Measurements from ENCODE around the gene MOCS2. TPM values are rescaled to one million over a fixed set of nuclear protein-coding genes. Genes with fewer than 3 reads are reported as not detected.

Gene MOCS2, protein sequence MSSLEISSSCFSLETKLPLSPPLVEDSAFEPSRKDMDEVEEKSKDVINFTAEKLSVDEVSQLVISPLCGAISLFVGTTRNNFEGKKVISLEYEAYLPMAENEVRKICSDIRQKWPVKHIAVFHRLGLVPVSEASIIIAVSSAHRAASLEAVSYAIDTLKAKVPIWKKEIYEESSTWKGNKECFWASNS
- total RNA-seq = 100 to 1,000 TPM in 1 of 4 donors, 10 to 100 TPM in 3; 68.1 to 122 (median 85.2) TPM

DNA sequence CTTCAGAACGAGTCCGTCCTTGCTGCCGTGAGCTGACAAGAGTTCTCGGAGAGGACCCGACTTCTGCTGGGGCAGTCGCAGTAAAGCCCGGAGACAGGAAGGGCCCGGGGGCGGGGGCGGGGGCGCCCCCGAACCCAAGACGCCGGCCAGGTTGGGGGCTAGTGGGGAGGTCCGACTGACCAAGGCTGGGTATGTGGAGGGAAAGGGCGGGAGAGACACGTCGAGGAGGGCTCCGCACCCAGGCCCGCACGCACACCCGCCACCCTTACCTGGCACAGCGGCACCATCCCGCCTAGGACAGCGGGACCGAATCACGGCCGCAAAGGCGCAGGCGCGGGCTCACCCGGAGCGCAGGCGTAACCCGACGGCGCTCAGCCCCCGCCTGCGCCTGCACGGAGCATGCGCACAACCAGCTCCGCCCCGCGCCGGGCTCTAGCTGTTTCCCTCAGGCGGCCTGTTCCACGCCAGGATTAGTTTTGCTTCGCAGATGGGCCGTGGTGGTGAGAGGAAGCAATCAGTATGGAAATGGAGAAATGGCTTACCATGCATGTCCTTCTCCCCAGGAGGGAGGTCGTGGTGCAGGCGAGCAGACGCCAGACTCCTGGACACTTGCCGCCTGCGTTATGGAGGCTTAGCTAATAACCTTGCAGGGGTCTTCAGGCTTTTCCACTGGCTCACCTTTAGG is at the start of gene MOCS2:
TSS of gene MOCS2 (minus strand) at position 315 of the 685 bp plus-strand sequence. CDS start 2,583 bp downstream, outside the sequence.
- Histone ChIP-seq H3K36me3 (peaks cover 0 to 7% (median 5%) of the 10 kb centered on the region in 4 donors), H3K4me3 (peak within 1 kb of the TSS; percentile 79 to 87 (median 84)), H3K27me3 (no peaks in the 10 kb centered on the region), H3K9me3 (no peaks in the 10 kb centered on the region), H3K4me1 (peaks cover 23 to 49% (median 30%) of the 10 kb centered on the region in 4 donors), H3K27ac (replicated peaks in 1 of 4) (peak within 1 kb of the TSS; percentile 82 to 87 (median 84))
- TF ChIP-seq EP300 (IDR thresholded peaks at IDR 0.05) (no peak), POLR2A (IDR thresholded peaks at IDR 0.05; ENCODE audit: low read depth) (peak; percentile 32), POLR2AphosphoS5 (IDR thresholded peaks at IDR 0.05) (peak; percentile 88 to 91)
- TF ChIP-seq, protein P1, sequence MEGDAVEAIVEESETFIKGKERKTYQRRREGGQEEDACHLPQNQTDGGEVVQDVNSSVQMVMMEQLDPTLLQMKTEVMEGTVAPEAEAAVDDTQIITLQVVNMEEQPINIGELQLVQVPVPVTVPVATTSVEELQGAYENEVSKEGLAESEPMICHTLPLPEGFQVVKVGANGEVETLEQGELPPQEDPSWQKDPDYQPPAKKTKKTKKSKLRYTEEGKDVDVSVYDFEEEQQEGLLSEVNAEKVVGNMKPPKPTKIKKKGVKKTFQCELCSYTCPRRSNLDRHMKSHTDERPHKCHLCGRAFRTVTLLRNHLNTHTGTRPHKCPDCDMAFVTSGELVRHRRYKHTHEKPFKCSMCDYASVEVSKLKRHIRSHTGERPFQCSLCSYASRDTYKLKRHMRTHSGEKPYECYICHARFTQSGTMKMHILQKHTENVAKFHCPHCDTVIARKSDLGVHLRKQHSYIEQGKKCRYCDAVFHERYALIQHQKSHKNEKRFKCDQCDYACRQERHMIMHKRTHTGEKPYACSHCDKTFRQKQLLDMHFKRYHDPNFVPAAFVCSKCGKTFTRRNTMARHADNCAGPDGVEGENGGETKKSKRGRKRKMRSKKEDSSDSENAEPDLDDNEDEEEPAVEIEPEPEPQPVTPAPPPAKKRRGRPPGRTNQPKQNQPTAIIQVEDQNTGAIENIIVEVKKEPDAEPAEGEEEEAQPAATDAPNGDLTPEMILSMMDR (IDR thresholded peaks at IDR 0.05) = peak in 1 of 3 experiments; percentile 6
- 0% methylated on average over 21 of the region's 54 CpGs for WGBS
- intact Hi-C loops (cut with DNase I) = no loop called here
- peak; percentile 96 for DNase-seq (ENCODE audit: extremely low spot score)

DNA sequence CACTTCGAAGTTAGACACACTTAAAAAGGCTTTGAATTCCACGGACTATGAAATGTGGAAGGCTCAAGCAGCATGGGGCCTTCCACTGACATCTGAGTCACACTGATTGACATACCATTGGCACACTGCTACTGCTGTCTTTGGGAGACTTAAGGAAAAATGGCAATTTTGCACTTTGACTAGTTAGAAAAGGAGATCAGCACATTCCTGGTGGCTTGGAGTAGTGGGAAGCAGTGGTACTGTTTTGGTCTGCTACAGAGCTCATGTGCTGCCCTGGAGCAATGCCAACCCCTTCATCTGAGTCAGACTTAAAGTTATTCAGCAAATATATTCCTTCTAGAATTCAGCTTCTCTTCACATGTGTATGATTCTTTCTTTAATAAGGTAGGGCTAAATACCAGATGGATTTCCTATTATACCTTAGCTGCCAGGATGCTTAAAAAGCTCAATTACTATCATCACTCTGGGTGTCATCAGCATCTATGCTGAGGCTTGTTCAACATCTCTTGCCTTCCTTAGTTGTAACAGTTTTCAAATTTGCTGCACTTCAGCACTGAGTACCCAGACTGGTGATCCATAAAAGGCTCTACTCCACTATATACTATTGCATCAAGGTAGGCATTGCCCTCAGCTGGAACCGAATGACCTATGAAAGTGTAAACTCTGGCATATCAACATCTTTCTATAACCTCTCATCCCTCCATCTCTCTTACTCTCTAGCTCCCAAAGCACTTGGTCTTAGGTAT is 42.3 kb upstream of the MOCS2 start:
- no peaks in the 10 kb centered on the region for H3K4me1 ChIP-seq
- TF ChIP-seq POLR2AphosphoS5 (IDR thresholded peaks at IDR 0.05) (no peak), EP300 (IDR thresholded peaks at IDR 0.05) (no peak), POLR2A (IDR thresholded peaks at IDR 0.05; ENCODE audit: low read depth) (no peak)
- TF ChIP-seq, protein P1 (IDR thresholded peaks at IDR 0.05) = no peak
- no peak for DNase-seq (ENCODE audit: extremely low spot score)
- intact Hi-C loops (cut with DNase I) = no loop called here
- no peaks in the 10 kb centered on the region for H3K9me3 ChIP-seq
- 87% methylated on average over 3 of the region's 3 CpGs for whole genome bisulfite sequencing
- no peaks in the 10 kb centered on the region for H3K27me3 ChIP-seq
- no peak overlapping the region for H3K27ac ChIP-seq (replicated peaks in 1 of 4)
- H3K36me3 ChIP-seq = no peaks in the 10 kb centered on the region
- no peak overlapping the region for H3K4me3 ChIP-seq

DNA sequence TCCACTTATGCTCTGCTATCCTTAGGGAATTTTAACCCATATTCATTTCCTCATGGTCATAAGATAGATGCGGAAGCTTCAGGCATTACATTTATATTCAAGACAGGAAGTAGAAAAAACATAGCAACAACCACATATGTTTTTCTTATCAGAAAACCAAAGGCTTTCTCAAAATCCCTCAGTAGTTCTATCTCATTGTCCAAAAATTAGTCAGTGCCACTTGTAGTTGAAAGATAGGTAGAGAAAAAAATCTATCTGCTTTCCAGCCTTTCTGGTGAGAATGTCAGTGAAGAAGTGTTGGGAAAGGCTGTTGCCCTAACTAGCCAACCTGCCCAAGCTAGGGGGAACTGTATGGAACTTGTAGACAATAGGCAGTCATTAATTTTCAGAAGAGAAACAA is 23.5 kb upstream of the MOCS2 start:
- Histone ChIP-seq H3K36me3 (no peaks in the 10 kb centered on the region), H3K4me3 (no peak overlapping the region), H3K27me3 (no peaks in the 10 kb centered on the region), H3K27ac (replicated peaks in 1 of 4) (no peak overlapping the region), H3K4me1 (no peaks in the 10 kb centered on the region), H3K9me3 (no peaks in the 10 kb centered on the region)
- no peak for DNase-seq (ENCODE audit: extremely low spot score)
- TF ChIP-seq, protein P1 (IDR thresholded peaks at IDR 0.05) = no peak
- WGBS = 100% methylated on average over 1 of the region's 1 CpG
- intact Hi-C loops (cut with DNase I) = no loop called here

DNA sequence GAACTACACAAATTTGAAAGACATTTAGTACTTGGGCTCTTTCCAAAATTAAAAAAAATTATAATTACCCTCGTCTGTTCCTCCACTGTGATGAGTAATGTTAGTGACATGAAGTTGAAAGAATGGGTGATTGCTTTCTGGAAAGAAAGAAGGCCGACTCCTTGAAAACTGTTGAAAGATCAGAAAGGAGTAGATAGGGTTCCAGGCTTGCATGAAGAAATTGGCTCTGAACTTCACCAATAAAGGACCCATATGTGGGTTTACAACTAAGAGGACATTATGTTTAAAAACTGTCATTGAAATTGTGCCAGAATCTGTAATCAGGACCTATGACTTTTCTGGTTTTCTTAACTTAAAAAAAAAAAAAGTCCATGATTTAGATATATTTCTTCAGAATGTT is 20.7 kb upstream of the MOCS2 start:
- Histone ChIP-seq H3K4me3 (no peak overlapping the region), H3K27ac (replicated peaks in 1 of 4) (no peak overlapping the region), H3K27me3 (no peaks in the 10 kb centered on the region), H3K9me3 (no peaks in the 10 kb centered on the region), H3K4me1 (no peaks in the 10 kb centered on the region), H3K36me3 (no peaks in the 10 kb centered on the region)
- TF ChIP-seq, protein P1 (IDR thresholded peaks at IDR 0.05) = no peak
- TF ChIP-seq POLR2AphosphoS5 (IDR thresholded peaks at IDR 0.05) = no peak
- no peak for TF ChIP-seq POLR2A (IDR thresholded peaks at IDR 0.05; ENCODE audit: low read depth)
- TF ChIP-seq EP300 (IDR thresholded peaks at IDR 0.05) = no peak
- DNase-seq (ENCODE audit: extremely low spot score) = no peak
- intact Hi-C loops (cut with DNase I) = no loop called here
- 49% methylated on average over 2 of the region's 2 CpGs for WGBS
